Lung (tissue), 12 donors: Measurements from ENCODE around the gene GLT6D1. TPM values are rescaled to one million over a fixed set of nuclear protein-coding genes. Genes with fewer than 3 reads are reported as not detected.

ENCODE experiments used
- ATAC-seq: fragments of 200-7000 bp; cut with Tn5 transposase; one replicate; pipeline ENCODE4 v1.9.1; 2020; ENCODE audit warnings: moderate number of reproducible peaks; ENCODE audit not compliant: insufficient read depth, low FRiP score
- DNase-seq, 3 donors: peaks; one replicate each; pipeline ENCODE4 v3.0.0-alpha.2; 2013 to 2017
- H3K27ac ChIP-seq, 2 donors: one replicate each; pipeline ENCODE4 v1.5.1; 2013; ENCODE audit warnings: mild to moderate bottlenecking in 2 of 2, moderate library complexity in 2 of 2, control low read depth in 1 of 2, inconsistent platforms in 1 of 2, low read depth in 1 of 2, low read length in 1 of 2
- H3K27me3 ChIP-seq, 3 donors: one replicate each; pipeline ENCODE4 v1.5.1; 2013; ENCODE audit warnings: low read length in 2 of 3; ENCODE audit not compliant: control insufficient read depth in 3 of 3, insufficient read depth in 3 of 3
- H3K36me3 ChIP-seq, 4 donors: one replicate each; pipeline ENCODE4 v1.5.1; 2013; ENCODE audit warnings: low read length in 4 of 4, mild to moderate bottlenecking in 1 of 4, moderate library complexity in 1 of 4; ENCODE audit not compliant: control insufficient read depth in 4 of 4, insufficient read depth in 4 of 4
- H3K4me1 ChIP-seq, 5 donors: one replicate each; pipeline ENCODE4 v1.5.1; 2013; ENCODE audit warnings: low read length in 5 of 5, mild to moderate bottlenecking in 2 of 5, moderate library complexity in 1 of 5; ENCODE audit not compliant: control insufficient read depth in 5 of 5, insufficient read depth in 5 of 5
- H3K4me3 ChIP-seq: one replicate; pipeline ENCODE4 v1.5.1; 2013; ENCODE audit warnings: mild to moderate bottlenecking, control low read depth, moderate library complexity
- H3K9ac ChIP-seq, 2 donors: one replicate each; pipeline ENCODE4 v1.5.1; 2013; ENCODE audit warnings: low read length in 2 of 2, control low read depth in 1 of 2; ENCODE audit not compliant: insufficient read depth in 1 of 2
- H3K9me3 ChIP-seq, 4 donors: one replicate each; pipeline ENCODE4 v1.5.1; 2013; ENCODE audit warnings: low read length in 3 of 4, mild to moderate bottlenecking in 1 of 4, moderate library complexity in 1 of 4; ENCODE audit not compliant: control insufficient read depth in 4 of 4, insufficient read depth in 3 of 4
- WGBS, 2 donors: extraction: QIAGEN DNeasy Blood & Tissue Kit; methylation state at CpG; one replicate each; pipeline ENCODE4 v1.1.7; 2013; 5-methylcytosine and 5-hydroxymethylcytosine counted together
- polyA plus RNA-seq, 2 donors: library from polyadenylated mRNA; stranded (reverse); fragments of 200-250 nt; gene quantifications; one replicate each; pipeline ENCODE4 v1.2.1, GENCODE V29; 2013
- total RNA-seq, 2 donors: library from RNA; depleted of rRNA in 1 of 2; stranded (reverse); fragments of >200 nt in 1 of 2; gene quantifications; one replicate each; pipeline ENCODE4 v1.2.1, GENCODE V29; 2014 to 2021
- TF ChIP-seq, protein P1 (sequence below): IDR thresholded peaks from 2 replicates; pipeline ENCODE4 v1.5.1; 2012; ENCODE audit warnings: mild to moderate bottlenecking; ENCODE audit errors: control extremely low read depth, extremely low read depth
- donor health status: control.
- donor health status: control.
- donor health status: Bipolar disorder and iron deficiency.
- donor health status: healthy.
- donor health status: DM: yes; HTN: yes; CAD: no.

Gene GLT6D1
- total and polyA plus RNA-seq, 4 donors: not detected

DNA sequence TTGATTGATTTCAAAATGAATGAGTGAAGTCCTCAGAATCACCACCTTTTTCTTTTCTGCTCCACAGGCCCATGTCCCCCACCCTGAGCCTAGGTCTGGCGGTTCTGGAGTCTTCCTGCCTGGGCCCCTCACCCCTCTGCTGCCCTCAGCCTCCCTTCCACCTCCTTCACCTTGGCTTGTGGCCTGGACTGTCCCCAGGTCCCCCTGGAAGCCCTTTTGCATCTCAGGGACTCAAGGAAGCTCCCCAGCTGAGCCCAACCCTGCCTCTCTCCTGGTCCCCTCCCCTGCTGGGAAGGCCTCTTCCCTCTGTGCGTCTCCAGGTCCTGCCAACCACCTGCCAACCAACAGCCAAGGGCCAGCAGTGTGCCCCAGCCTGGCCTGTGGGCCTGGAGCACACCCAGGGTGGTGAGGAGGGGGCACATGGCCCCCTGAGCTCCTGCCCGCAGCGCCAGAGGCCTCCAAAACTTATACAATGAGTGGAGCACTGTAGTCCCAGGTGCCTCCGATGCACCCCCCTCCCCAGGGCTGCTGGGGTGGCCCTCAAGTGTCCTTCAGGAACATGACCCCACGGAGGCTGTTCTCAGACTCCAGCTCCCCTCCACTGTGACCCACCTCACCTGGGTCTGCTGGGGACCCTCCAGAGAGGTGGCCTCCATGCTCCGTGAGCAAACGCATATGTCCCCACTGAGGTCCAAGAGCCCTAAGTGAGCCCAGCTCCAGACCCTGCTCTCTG is 20.3 kb downstream of the GLT6D1 start:
- Histone ChIP-seq H3K9ac (no peak overlapping the region), H3K9me3 (peaks cover 0 to 3% (median 0%) of the 10 kb centered on the region in 4 donors), H3K27ac (no peak overlapping the region), H3K4me3 (no peak overlapping the region), H3K36me3 (no peaks in the 10 kb centered on the region), H3K4me1 (no peaks in the 10 kb centered on the region), H3K27me3 (peaks cover 0 to 7% (median 3%) of the 10 kb centered on the region in 3 donors)
- TF ChIP-seq, protein P1, sequence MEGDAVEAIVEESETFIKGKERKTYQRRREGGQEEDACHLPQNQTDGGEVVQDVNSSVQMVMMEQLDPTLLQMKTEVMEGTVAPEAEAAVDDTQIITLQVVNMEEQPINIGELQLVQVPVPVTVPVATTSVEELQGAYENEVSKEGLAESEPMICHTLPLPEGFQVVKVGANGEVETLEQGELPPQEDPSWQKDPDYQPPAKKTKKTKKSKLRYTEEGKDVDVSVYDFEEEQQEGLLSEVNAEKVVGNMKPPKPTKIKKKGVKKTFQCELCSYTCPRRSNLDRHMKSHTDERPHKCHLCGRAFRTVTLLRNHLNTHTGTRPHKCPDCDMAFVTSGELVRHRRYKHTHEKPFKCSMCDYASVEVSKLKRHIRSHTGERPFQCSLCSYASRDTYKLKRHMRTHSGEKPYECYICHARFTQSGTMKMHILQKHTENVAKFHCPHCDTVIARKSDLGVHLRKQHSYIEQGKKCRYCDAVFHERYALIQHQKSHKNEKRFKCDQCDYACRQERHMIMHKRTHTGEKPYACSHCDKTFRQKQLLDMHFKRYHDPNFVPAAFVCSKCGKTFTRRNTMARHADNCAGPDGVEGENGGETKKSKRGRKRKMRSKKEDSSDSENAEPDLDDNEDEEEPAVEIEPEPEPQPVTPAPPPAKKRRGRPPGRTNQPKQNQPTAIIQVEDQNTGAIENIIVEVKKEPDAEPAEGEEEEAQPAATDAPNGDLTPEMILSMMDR: no peak
- no peak for ATAC-seq
- DNase-seq: no peak
- 76 to 84% methylated on average over 8 of the region's 8 CpGs for WGBS, 2 donors

DNA sequence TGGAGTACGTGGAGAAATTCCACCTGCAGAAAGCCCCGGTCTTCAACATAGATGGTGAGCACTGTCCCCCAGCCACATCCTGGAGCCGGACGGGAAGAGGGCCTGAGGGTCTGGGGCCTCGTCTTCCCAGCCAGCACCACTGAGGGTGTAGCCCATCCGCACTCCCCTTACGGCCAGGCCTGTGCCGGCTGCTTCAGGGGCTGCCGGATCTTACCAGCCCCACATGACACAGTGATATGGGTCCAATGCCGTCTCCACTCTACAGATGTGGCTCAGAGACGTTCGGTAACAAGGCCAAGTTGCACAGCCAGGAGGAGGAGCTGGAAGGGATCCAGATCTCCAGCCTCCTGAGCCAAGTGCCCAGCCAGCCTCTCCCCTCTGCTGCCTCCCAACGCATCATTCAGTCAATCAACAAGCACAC is 21.3 kb downstream of the GLT6D1 start:
- Histone ChIP-seq H3K36me3 (no peaks in the 10 kb centered on the region), H3K9ac (no peak overlapping the region), H3K27me3 (peaks cover 0 to 7% (median 3%) of the 10 kb centered on the region in 3 donors), H3K9me3 (peaks cover 0 to 6% (median 0%) of the 10 kb centered on the region in 4 donors), H3K4me1 (no peaks in the 10 kb centered on the region), H3K4me3 (no peak overlapping the region), H3K27ac (no peak overlapping the region)
- 78 to 86% methylated on average over 13 of the region's 13 CpGs for WGBS, 2 donors
- ATAC-seq (no peak), DNase-seq (no peak)
- TF ChIP-seq, protein P1: no peak

DNA sequence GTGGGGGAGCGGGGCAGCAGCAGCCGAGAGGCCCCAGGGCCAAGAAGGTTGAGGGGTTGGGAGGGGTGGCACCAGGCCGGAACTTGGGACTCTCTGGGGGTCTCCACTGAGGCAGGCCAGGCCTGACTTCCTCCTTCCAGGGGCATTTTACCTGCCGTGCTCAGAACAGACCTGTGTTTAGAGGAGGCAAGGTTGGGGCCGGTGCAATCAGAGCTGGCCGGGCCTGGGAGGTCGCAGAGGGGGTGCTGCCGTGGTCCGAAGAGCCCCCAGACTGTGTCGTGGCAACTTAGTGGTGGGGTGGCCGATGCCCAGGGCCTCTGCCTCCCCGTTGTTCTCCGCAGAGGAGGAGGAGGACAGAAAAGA is 21.8 kb downstream of the GLT6D1 start:
- no peak for ATAC-seq
- Histone ChIP-seq H3K27ac (no peak overlapping the region), H3K9ac (no peak overlapping the region), H3K4me3 (no peak overlapping the region), H3K36me3 (no peaks in the 10 kb centered on the region), H3K27me3 (peaks cover 0 to 7% (median 3%) of the 10 kb centered on the region in 3 donors), H3K4me1 (no peaks in the 10 kb centered on the region), H3K9me3 (peaks cover 0 to 4% (median 0%) of the 10 kb centered on the region in 4 donors)
- 79 to 81% methylated on average over 13 of the region's 13 CpGs for WGBS, 2 donors
- no peak for DNase-seq
- TF ChIP-seq, protein P1: no peak
